ENCODE results near the gene UBE2G1. TPM values are rescaled to one million over a fixed set of nuclear protein-coding genes. Genes with fewer than 3 reads are reported as not detected.

The UBE2G1 gene
- total RNA-seq, 2 experiments from 2014 or later = 58.5 to 58.8 TPM

DNA sequence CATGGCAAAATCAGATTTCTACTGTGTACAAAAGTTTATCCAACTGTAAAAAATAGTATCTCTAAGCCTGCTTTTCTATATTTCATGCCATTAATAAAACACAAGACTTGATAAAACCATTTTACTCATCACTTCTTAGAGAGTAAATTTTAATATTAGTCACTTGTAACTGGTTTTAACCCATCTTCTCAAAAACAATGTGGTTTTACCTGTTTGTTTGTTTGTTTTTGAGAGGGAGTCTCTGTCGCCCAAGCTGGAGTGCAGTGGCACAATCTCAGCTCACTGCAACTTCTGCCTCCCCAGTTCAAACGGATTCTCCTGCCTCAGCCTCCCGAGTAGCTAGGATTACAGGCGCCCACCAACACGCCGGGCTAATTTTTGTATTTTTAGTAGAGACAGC, 32.1 kb downstream of the UBE2G1 start:
- Histone ChIP-seq H3K4me1 (ENCODE audit: insufficient read depth, low read length) (peaks cover 34% of the 10 kb centered on the region), H3K27me3 (ENCODE audit: control insufficient read depth in 1 of 2, insufficient read depth in 2 of 2, low read length in 2 of 2) (no peaks in the 10 kb centered on the region), H3K9me3 (ENCODE audit: control insufficient read depth in 1 of 2, insufficient read depth in 1 of 2, low read length in 2 of 2) (no peaks in the 10 kb centered on the region), H3K27ac (ENCODE audit: low read depth in 1 of 2, low read length in 2 of 2) (peak overlapping the region in 1 of 2 donors; percentile 40), H3K36me3 (ENCODE audit: insufficient read depth, low read length) (no peaks in the 10 kb centered on the region), H3K4me3 (ENCODE audit: low read length) (no peak overlapping the region)
- intact Hi-C loops (cut with DNase I, micrococcal nuclease) = loop anchor here in 1 of 2 experiments (5.0 kb wide), 1 partner anchor 33 kb away; the partner anchor contains the start of gene UBE2G1
- Mint-ChIP-seq H3K27me3 (no peaks in the 10 kb centered on the region), H3K9me3 (no peaks in the 10 kb centered on the region), H3K4me3 (peak overlapping the region; percentile 42), H3K4me1 (ENCODE audit: low read depth) (peaks cover 75% of the 10 kb centered on the region), H3K36me3 (ENCODE audit: low read depth) (peaks cover 8% of the 10 kb centered on the region), H3K27ac (peak overlapping the region; percentile 80)
- ChIA-PET CTCF (no interaction called here), POLR2A (interaction anchor here (0.8 kb wide), 1 partner anchor 49 kb away, joined by 3 read pairs; no protein-coding TSS in a partner anchor)
- ATAC-seq (ENCODE audit: poor library complexity) = peak; percentile 37
- TF ChIP-seq, protein P1, sequence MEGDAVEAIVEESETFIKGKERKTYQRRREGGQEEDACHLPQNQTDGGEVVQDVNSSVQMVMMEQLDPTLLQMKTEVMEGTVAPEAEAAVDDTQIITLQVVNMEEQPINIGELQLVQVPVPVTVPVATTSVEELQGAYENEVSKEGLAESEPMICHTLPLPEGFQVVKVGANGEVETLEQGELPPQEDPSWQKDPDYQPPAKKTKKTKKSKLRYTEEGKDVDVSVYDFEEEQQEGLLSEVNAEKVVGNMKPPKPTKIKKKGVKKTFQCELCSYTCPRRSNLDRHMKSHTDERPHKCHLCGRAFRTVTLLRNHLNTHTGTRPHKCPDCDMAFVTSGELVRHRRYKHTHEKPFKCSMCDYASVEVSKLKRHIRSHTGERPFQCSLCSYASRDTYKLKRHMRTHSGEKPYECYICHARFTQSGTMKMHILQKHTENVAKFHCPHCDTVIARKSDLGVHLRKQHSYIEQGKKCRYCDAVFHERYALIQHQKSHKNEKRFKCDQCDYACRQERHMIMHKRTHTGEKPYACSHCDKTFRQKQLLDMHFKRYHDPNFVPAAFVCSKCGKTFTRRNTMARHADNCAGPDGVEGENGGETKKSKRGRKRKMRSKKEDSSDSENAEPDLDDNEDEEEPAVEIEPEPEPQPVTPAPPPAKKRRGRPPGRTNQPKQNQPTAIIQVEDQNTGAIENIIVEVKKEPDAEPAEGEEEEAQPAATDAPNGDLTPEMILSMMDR (IDR thresholded peaks at IDR 0.05) = no peak
- DNase-seq = peak in 1 of 14 experiments; percentile 1

DNA sequence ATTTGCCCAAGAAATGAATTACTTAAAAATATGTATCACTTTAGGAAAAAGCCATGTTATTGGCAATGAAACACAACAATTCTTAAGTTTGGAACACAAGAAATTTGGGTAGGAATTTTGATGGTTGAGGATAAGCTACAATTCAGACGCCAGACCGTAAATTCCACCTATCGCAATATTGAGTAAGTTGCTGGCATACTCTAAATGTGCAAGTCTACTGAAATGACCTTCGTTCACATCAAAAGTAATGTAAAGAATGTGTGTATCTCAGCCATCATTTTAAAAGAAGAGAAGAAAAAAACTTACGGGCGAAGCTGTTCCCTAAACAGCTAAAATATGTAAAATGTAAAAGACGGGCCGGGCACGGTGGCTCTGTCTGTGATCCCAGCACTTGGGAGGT, 33.4 kb downstream of the UBE2G1 start:
- Mint-ChIP-seq H3K27me3 (no peaks in the 10 kb centered on the region), H3K27ac (peak overlapping the region; percentile 52), H3K36me3 (ENCODE audit: low read depth) (peaks cover 16% of the 10 kb centered on the region), H3K9me3 (no peaks in the 10 kb centered on the region), H3K4me3 (no peak overlapping the region), H3K4me1 (ENCODE audit: low read depth) (peaks cover 72% of the 10 kb centered on the region)
- ATAC-seq (ENCODE audit: poor library complexity) = no peak
- intact Hi-C loops (cut with DNase I, micrococcal nuclease) = loop anchor here in 1 of 2 experiments (5.0 kb wide), 1 partner anchor 34 kb away; the partner anchor contains the start of gene UBE2G1
- no peaks in the 10 kb centered on the region for H3K27me3 ChIP-seq (ENCODE audit: control insufficient read depth in 1 of 2, insufficient read depth in 2 of 2, low read length in 2 of 2)
- ChIA-PET POLR2A (no interaction called here), CTCF (interaction anchor here (1.3 kb wide), 1 partner anchor 17 kb away, joined by 3 read pairs; no protein-coding TSS in a partner anchor)
- no peaks in the 10 kb centered on the region for H3K36me3 ChIP-seq (ENCODE audit: insufficient read depth, low read length)
- TF ChIP-seq, protein P1 (IDR thresholded peaks at IDR 0.05) = no peak
- no peak for DNase-seq
- no peak overlapping the region for H3K4me3 ChIP-seq (ENCODE audit: low read length)
- H3K9me3 ChIP-seq (ENCODE audit: control insufficient read depth in 1 of 2, insufficient read depth in 1 of 2, low read length in 2 of 2) = no peaks in the 10 kb centered on the region
- H3K4me1 ChIP-seq (ENCODE audit: insufficient read depth, low read length) = peaks cover 32% of the 10 kb centered on the region
- no peak overlapping the region for H3K27ac ChIP-seq (ENCODE audit: low read depth in 1 of 2, low read length in 2 of 2)

DNA sequence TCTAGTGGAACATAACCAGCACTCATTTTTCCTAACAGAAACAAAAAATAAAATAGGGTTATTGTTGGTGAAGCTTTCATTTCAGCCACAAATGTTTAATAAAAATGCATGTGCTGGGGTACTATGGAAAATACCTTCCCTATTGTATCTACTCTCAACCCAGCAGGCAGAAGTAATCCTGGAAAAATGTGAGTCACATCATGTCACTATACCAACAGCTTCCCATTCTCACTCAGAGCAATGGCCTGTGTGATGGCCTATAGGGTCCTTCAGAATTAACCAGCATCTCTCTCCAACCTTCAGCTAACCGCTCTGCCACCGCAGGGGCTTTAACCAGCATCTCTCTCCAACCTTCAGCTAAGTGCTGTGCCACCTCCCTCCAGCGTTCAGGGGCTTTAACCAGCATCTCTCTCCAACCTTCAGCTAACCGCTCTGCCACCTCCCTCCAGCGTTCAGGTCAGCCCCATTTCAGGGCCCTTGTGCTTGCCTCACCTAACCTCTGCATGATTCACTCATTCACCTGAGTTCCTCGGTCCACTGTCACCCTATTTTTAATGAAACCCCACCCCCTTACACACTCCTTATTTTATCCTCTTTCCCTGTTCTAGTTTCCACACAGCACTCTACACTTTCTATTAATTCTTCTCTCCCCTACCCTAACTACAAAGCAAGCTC, 34.0 kb downstream of the UBE2G1 start:
- ChIA-PET POLR2A (no interaction called here), CTCF (interaction anchor here (1.3 kb wide), 1 partner anchor 16 kb away, joined by 3 read pairs; no protein-coding TSS in a partner anchor)
- ATAC-seq (ENCODE audit: poor library complexity) (no peak), DNase-seq (no peak)
- Mint-ChIP-seq H3K4me1 (ENCODE audit: low read depth) (peaks cover 72% of the 10 kb centered on the region), H3K9me3 (no peaks in the 10 kb centered on the region), H3K4me3 (no peak overlapping the region), H3K27me3 (no peaks in the 10 kb centered on the region), H3K36me3 (ENCODE audit: low read depth) (peaks cover 22% of the 10 kb centered on the region), H3K27ac (peak overlapping the region; percentile 52)
- Histone ChIP-seq H3K36me3 (ENCODE audit: insufficient read depth, low read length) (no peaks in the 10 kb centered on the region), H3K4me3 (ENCODE audit: low read length) (no peak overlapping the region), H3K27ac (ENCODE audit: low read depth in 1 of 2, low read length in 2 of 2) (no peak overlapping the region), H3K4me1 (ENCODE audit: insufficient read depth, low read length) (peaks cover 32% of the 10 kb centered on the region), H3K27me3 (ENCODE audit: control insufficient read depth in 1 of 2, insufficient read depth in 2 of 2, low read length in 2 of 2) (no peaks in the 10 kb centered on the region), H3K9me3 (ENCODE audit: control insufficient read depth in 1 of 2, insufficient read depth in 1 of 2, low read length in 2 of 2) (no peaks in the 10 kb centered on the region)
- intact Hi-C loops (cut with DNase I, micrococcal nuclease) = loop anchor here in 1 of 2 experiments (5.0 kb wide), 1 partner anchor 35 kb away; the partner anchor contains the start of gene UBE2G1
- TF ChIP-seq, protein P1 (IDR thresholded peaks at IDR 0.05) = no peak

Measured in CD4-positive, alpha-beta T cell (primary cell).